ENCODE data around the gene PRKAG1.

The PRKAG1 gene

GRCh38 chr12:49019443-49020324 is 1.1 kb upstream of the PRKAG1 start:
- H3K36me3 ChIP-seq (replicated peaks) = peaks cover 35% of the 10 kb centered on the region
- peaks cover 7% of the 10 kb centered on the region for H3K4me1 ChIP-seq
- H3K27me3 ChIP-seq (ENCODE audit: low read depth) = no peaks in the 10 kb centered on the region
- in situ Hi-C loops (cut with MboI; ENCODE audit: low sequenced_read_pairs) = no loop called here
- peak in 1 of 2 experiments; percentile 67 for DNase-seq (ENCODE audit: low spot score in 2 of 2)
- no peaks in the 10 kb centered on the region for H3K9me3 ChIP-seq
- no peak overlapping the region for H3K4me3 ChIP-seq

DNA sequence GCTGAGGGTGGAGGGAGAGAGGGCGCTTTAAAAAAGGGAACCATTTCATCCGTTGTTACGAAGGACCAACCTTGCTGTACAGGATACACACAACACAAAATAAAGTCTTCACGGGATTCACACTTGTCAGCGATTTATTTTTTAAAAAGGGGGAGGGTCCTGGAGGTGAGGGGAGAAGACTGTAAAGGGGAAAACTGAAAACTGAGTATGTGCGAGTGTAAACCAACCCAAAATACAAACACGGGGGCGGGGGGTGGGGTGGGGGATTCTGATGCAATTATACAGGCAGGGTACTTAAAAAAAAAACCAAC is 499 bp upstream of the PRKAG1 start:
- H3K4me3 ChIP-seq = peak overlapping the region; percentile 57
- no peak for DNase-seq (ENCODE audit: low spot score in 2 of 2)
- H3K27me3 ChIP-seq (ENCODE audit: low read depth) = no peaks in the 10 kb centered on the region
- H3K4me1 ChIP-seq = peaks cover 7% of the 10 kb centered on the region
- peaks cover 30% of the 10 kb centered on the region for H3K36me3 ChIP-seq (replicated peaks)
- no peaks in the 10 kb centered on the region for H3K9me3 ChIP-seq
- in situ Hi-C loops (cut with MboI; ENCODE audit: low sequenced_read_pairs) = no loop called here

GRCh38 chr12:49017891-49018260 is 700 bp downstream of the PRKAG1 start:
- Histone ChIP-seq H3K4me1 (peaks cover 7% of the 10 kb centered on the region), H3K36me3 (replicated peaks) (peaks cover 26% of the 10 kb centered on the region), H3K9me3 (no peaks in the 10 kb centered on the region), H3K27me3 (ENCODE audit: low read depth) (no peaks in the 10 kb centered on the region), H3K4me3 (peak overlapping the region; percentile 57)
- DNase-seq (ENCODE audit: low spot score in 2 of 2) = peak in 1 of 2 experiments; percentile 48
- in situ Hi-C loops (cut with MboI; ENCODE audit: low sequenced_read_pairs) = no loop called here

DNA sequence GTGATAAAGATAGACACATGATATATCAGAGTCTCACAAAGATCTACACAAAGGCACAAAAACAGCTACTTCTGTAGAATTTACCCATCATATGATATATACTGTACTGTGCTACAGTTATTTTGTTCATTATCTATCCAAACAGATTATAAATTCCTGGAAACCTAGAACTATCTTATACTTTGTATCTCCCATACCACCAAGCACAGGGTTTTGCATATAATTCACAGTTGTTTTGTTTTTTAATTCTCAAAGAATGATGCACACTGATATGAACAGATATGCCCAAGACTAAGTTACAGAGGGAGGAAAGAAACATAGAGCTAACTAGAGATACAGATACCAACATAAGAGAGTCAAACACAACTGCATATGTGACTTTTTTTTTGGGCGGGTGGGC is 3.4 kb downstream of the PRKAG1 start:
- peaks cover 15% of the 10 kb centered on the region for H3K4me1 ChIP-seq
- no peaks in the 10 kb centered on the region for H3K27me3 ChIP-seq (ENCODE audit: low read depth)
- H3K4me3 ChIP-seq = no peak overlapping the region
- no peaks in the 10 kb centered on the region for H3K9me3 ChIP-seq
- no peak for DNase-seq (ENCODE audit: low spot score in 2 of 2)
- in situ Hi-C loops (cut with MboI; ENCODE audit: low sequenced_read_pairs) = no loop called here
- H3K36me3 ChIP-seq (replicated peaks) = peaks cover 21% of the 10 kb centered on the region

GRCh38 chr12:49014547-49014946 is 4.0 kb downstream of the PRKAG1 start:
- H3K9me3 ChIP-seq = no peaks in the 10 kb centered on the region
- H3K36me3 ChIP-seq (replicated peaks) = peaks cover 27% of the 10 kb centered on the region
- in situ Hi-C loops (cut with MboI; ENCODE audit: low sequenced_read_pairs) = no loop called here
- H3K27me3 ChIP-seq (ENCODE audit: low read depth) = no peaks in the 10 kb centered on the region
- peaks cover 17% of the 10 kb centered on the region for H3K4me1 ChIP-seq
- no peak for DNase-seq (ENCODE audit: low spot score in 2 of 2)
- no peak overlapping the region for H3K4me3 ChIP-seq

DNA sequence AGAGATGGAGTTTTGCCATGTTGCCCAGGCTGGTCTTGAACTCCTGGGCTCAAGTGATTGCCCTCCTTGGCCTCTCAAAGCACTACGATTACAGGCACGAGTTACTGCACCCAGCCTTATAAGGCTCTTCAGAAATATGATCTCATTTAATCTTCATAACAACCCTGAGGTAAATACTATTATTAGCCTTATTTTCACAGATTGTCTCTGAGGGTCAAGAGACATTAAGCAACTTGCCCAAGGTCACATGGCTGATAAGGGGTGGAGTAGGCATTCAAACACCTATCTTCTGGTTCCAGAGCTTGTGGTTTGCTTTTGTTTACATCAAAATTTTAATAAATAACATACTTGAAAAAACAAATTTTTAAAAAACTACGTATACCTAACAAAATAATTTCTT is 5.1 kb downstream of the PRKAG1 start:
- DNase-seq (ENCODE audit: low spot score in 2 of 2) = no peak
- peaks cover 29% of the 10 kb centered on the region for H3K36me3 ChIP-seq (replicated peaks)
- H3K9me3 ChIP-seq = no peaks in the 10 kb centered on the region
- H3K27me3 ChIP-seq (ENCODE audit: low read depth) = no peaks in the 10 kb centered on the region
- H3K4me1 ChIP-seq = peaks cover 21% of the 10 kb centered on the region
- no peak overlapping the region for H3K4me3 ChIP-seq
- in situ Hi-C loops (cut with MboI; ENCODE audit: low sequenced_read_pairs) = no loop called here

GRCh38 chr12:49012739-49013138 is 5.8 kb downstream of the PRKAG1 start:
- H3K27me3 ChIP-seq (ENCODE audit: low read depth) = no peaks in the 10 kb centered on the region
- H3K4me3 ChIP-seq = no peak overlapping the region
- peaks cover 19% of the 10 kb centered on the region for H3K4me1 ChIP-seq
- H3K36me3 ChIP-seq (replicated peaks) = peaks cover 29% of the 10 kb centered on the region
- no peaks in the 10 kb centered on the region for H3K9me3 ChIP-seq
- in situ Hi-C loops (cut with MboI; ENCODE audit: low sequenced_read_pairs) = no loop called here
- DNase-seq (ENCODE audit: low spot score in 2 of 2) = no peak

- H3K36me3 ChIP-seq (replicated peaks) = peaks cover 26% of the 10 kb centered on the region
- in situ Hi-C loops (cut with MboI; ENCODE audit: low sequenced_read_pairs) = no loop called here
- DNase-seq (ENCODE audit: low spot score in 2 of 2) = no peak
- H3K27me3 ChIP-seq (ENCODE audit: low read depth) = no peaks in the 10 kb centered on the region
- peaks cover 14% of the 10 kb centered on the region for H3K4me1 ChIP-seq
- no peaks in the 10 kb centered on the region for H3K9me3 ChIP-seq
- H3K4me3 ChIP-seq = no peak overlapping the region
Observed at GRCh38 chr12:49010092-49010668, 8.4 kb downstream of the PRKAG1 start.

DNA sequence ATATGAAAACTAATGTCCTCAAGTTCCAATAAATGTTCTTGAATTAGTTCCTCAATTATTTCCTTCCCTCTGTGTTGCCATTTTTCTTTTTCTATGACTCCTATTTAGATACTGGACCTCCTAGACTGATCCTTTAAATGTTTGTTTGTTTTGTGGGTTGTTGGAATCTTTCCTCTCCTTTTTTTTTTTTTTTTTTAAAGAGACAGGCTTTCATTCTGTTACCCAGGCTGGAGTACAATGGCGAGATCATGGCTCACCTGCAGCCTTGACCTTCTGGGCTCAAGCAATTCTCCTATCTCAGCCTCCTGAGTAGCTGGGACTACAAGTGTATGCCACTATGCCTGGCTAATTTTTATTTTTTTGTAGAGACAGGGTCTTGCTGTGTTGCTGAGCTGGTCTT is 9.6 kb downstream of the PRKAG1 start:
- Histone ChIP-seq H3K9me3 (no peaks in the 10 kb centered on the region), H3K4me1 (peaks cover 14% of the 10 kb centered on the region), H3K4me3 (no peak overlapping the region), H3K36me3 (replicated peaks) (peaks cover 34% of the 10 kb centered on the region), H3K27me3 (ENCODE audit: low read depth) (no peaks in the 10 kb centered on the region)
- in situ Hi-C loops (cut with MboI; ENCODE audit: low sequenced_read_pairs) = no loop called here
- no peak for DNase-seq (ENCODE audit: low spot score in 2 of 2)

GRCh38 chr12:49000346-49000745 is 18.2 kb downstream of the PRKAG1 start:
- H3K4me3 ChIP-seq = peak overlapping the region; percentile 46; the same call in 1 of the 2 replicates
- DNase-seq (ENCODE audit: low spot score in 2 of 2) = no peak
- H3K36me3 ChIP-seq (replicated peaks) = peaks cover 33% of the 10 kb centered on the region
- in situ Hi-C loops (cut with MboI; ENCODE audit: low sequenced_read_pairs) = no loop called here
- H3K9me3 ChIP-seq = no peaks in the 10 kb centered on the region
- peaks cover 21% of the 10 kb centered on the region for H3K4me1 ChIP-seq
- H3K27me3 ChIP-seq (ENCODE audit: low read depth) = no peaks in the 10 kb centered on the region

DNA sequence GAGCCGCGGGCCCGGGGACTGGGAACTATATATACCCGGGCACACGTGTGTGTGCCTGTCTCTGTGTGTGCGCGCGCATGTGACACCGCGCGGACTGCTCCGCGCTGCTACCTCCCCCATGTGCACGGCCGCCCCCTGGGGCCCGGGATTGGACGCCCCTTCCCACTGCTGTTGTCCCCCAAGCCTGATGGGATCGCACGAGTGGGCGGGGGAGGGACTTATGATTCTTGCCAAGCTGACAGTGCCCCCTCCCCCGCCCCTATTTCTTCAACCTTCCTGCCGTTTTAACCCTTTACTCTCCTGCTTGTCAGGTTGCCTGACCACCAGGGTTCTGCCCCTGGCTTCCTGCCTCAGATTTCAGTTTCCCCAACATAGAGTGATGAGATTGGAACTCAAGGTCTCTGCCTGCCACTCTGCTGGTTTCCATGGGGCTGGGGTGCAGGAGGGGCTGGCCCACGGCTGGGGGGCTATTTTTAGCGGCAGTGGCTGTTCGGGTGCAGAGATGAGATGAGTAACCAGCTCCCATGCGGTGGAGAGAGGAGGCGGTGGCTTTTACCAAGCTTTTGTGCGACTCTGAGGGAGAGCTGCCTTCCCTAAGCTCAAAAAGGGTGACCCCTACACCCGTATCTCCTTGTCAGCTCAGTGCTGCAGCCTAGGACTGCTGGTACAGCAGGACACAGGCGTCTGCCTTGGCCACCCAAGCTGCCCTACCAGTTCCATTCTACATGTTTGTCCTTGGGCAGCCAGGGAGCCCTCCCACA is 19.0 kb downstream of the PRKAG1 start, which contains the start of gene DDN:
TSS of gene DDN (minus strand) at position 5 of the 761 bp plus-strand sequence. CDS start 88 bp downstream, outside the sequence.
- peak within 1 kb of the TSS; percentile 46 for H3K4me3 ChIP-seq
- H3K4me1 ChIP-seq = peaks cover 24% of the 10 kb centered on the region
- no peaks in the 10 kb centered on the region for H3K27me3 ChIP-seq (ENCODE audit: low read depth)
- in situ Hi-C loops (cut with MboI; ENCODE audit: low sequenced_read_pairs) = no loop called here
- peaks cover 29% of the 10 kb centered on the region for H3K36me3 ChIP-seq (replicated peaks)
- no peaks in the 10 kb centered on the region for H3K9me3 ChIP-seq
- DNase-seq (ENCODE audit: low spot score in 2 of 2) = peak; percentile 60 to 88

DNA sequence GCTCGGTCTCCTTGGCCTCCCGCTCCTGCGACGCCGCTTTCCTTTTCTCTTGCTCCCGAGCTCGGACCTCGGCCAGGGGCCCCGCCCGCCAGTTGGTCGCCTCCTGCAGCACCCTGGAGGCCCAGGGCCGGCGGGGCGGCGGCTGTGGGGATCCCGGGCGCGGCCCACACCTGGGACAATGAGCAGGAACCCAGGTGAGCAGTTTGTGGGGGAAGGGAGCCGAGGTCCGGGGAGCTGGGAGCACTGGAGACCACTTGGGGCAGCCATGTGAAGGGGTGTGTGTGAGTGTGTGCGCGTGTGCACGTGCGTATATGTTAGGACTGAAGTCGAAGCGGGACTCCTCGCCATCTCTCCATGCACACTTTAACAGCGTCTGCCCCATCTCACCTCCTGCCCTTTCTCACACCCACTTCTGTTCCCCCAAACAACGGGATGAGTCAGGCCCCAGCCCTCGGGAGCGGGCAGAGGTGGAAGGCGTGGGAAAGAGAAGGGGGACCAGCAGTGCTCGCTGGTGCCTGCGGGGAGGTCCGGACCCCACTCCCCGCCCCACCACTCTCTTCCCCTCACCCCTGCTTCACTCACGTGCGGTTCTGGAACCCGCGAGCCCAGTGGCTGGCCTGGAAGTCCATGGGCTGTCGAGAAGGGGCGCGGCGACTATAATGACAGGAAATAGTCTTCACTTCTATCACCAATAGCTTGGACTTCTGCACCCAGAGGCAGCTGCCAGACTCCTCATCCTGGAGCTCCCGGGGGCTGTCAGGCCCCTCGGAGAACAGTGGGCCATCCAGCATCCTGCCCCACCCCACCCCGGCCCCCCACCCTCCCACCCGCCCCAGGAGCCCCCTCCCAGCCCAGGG is 19.9 kb downstream of the PRKAG1 start:
- Histone ChIP-seq H3K4me3 (peak overlapping the region; percentile 46), H3K27me3 (ENCODE audit: low read depth) (no peaks in the 10 kb centered on the region), H3K36me3 (replicated peaks) (peaks cover 20% of the 10 kb centered on the region), H3K9me3 (no peaks in the 10 kb centered on the region), H3K4me1 (peaks cover 24% of the 10 kb centered on the region)
- in situ Hi-C loops (cut with MboI; ENCODE audit: low sequenced_read_pairs) = no loop called here
- DNase-seq (ENCODE audit: low spot score in 2 of 2) = peak in 1 of 2 experiments; percentile 51
